Erythroblast (primary cell): ENCODE results near the gene LIMD2.

Source experiments
- DNase-seq, 2 experiments: peaks; one replicate each; lab custom pipeline; 2025; lab: John Stamatoyannopoulos, UW
- GATA1 ChIP-seq: IDR thresholded peaks from 2 replicates; pipeline ENCODE4 v1.6.1; 2011; ENCODE audit warnings: low read depth, mild to moderate bottlenecking, control low read depth, low read length, moderate library complexity
- POLR2A ChIP-seq: IDR thresholded peaks from 2 replicates; pipeline ENCODE4 v1.6.1; 2011; ENCODE audit warnings: mild to moderate bottlenecking, low read length

Gene LIMD2

GRCh38 chr17:63647936-63648335, 52.0 kb downstream of the LIMD2 start:
- DNase-seq = no peak
- TF ChIP-seq POLR2A (no peak), GATA1 (no peak)

DNA sequence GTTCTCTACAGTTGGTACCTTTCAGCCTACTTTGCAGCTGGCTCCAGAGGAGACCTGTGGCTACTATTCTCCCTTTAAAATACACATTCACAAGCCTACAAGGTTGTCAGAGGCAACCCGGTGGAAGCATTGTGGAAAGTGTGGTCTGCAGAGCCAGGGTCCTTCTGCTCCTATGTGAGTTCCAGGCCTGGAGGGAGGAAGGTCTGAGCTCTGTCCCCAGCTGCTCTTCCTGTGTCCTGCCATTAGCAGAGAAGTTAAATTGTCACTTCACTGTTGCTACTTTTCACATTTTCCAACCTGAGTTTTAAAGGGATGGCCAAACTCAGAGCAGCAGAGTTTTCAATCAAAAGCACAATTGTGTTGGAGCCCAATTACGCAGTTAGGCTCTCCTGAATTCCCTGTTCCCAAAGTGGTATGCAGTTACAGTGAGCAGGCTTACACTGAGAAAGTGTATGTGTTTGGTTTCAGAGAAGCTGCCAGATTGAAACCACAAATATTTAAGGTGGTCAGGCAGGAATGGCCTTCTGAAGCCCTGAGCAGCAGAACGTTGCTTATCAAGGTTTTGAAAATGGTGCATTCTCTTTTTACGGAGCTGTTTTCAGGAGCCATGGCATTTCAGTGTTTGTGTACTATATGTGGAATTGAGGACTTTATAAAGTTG, 52.7 kb downstream of the LIMD2 start:
- no peak for TF ChIP-seq GATA1
- no peak for TF ChIP-seq POLR2A
- DNase-seq = no peak

DNA sequence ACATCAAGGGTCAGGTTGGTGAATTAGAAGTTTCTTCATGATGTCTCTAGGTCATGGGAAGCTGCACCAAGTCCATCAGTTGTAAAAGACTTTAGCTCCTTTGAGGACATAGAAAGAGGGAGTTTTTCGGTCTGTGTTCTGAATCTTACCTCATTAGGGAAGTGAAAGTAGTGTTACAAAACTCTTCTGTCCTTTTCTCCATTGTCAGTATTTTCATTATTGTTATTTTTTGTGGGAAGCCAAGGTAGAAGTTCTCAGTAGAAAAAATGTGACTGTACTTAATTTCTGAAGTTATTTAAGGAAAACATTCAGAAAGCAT, 53.5 kb downstream of the LIMD2 start:
- TF ChIP-seq POLR2A (no peak), GATA1 (no peak)
- DNase-seq = no peak
